ENCODE measurements around the gene CTNNBL1. TPM values are rescaled to one million over a fixed set of nuclear protein-coding genes. Genes with fewer than 3 reads are reported as not detected.

Gene CTNNBL1
- total RNA-seq, 2 donors from 2014 or later, result 29.9 to 39.9 TPM

DNA sequence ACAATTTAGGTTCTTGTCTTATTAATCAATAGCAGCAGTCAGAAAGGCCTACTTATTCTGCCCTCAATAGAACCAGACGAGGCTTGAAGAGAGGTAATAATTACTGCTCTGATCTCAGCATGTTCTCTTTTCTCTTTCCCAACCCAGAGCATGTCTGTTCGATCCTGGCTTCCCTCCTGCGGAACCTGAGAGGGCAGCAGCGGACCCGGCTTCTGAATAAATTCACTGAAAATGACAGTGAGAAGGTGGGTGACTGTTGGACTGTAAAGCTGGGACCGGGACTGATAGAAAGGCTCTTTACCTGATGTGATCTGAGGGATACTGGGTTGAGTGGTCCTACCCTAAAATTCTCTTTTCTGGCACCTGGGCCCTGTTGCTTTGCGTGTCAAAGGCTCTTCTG, 146.1 kb downstream of the CTNNBL1 start:
- Histone ChIP-seq H3K4me3 (no peak overlapping the region), H3K36me3 (peaks cover 19% of the 10 kb centered on the region), H3K4me1 (peaks cover 0 to 8% of the 10 kb centered on the region in 2 donors), H3K9me3 (no peaks in the 10 kb centered on the region), H3K27ac (no peak overlapping the region), H3K27me3 (no peaks in the 10 kb centered on the region)
- TF ChIP-seq, protein P1, sequence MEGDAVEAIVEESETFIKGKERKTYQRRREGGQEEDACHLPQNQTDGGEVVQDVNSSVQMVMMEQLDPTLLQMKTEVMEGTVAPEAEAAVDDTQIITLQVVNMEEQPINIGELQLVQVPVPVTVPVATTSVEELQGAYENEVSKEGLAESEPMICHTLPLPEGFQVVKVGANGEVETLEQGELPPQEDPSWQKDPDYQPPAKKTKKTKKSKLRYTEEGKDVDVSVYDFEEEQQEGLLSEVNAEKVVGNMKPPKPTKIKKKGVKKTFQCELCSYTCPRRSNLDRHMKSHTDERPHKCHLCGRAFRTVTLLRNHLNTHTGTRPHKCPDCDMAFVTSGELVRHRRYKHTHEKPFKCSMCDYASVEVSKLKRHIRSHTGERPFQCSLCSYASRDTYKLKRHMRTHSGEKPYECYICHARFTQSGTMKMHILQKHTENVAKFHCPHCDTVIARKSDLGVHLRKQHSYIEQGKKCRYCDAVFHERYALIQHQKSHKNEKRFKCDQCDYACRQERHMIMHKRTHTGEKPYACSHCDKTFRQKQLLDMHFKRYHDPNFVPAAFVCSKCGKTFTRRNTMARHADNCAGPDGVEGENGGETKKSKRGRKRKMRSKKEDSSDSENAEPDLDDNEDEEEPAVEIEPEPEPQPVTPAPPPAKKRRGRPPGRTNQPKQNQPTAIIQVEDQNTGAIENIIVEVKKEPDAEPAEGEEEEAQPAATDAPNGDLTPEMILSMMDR (IDR thresholded peaks at IDR 0.05), result no peak
- DNase-seq (ENCODE audit: low spot score), result no peak

DNA sequence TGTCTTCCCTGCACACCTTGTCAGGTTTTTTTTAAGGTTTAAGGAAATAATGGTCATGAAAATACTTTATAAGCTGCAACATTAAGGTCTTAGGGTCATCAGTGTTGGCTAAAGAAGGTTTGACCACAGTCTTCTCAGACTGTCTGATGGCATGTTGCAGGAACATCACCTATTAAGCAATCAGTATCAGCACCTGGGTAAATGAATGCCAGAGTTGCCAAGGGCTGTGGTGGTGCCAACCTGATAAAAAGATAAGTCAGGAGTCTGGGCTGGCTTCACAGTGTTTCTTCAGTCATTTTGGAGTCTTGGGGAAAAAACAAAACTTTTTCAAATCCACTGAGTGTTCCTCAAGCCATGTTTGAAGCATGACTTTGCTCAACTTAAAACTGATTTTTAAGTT, 147.6 kb downstream of the CTNNBL1 start:
- H3K9me3 ChIP-seq, result no peaks in the 10 kb centered on the region
- H3K4me1 ChIP-seq, result peaks cover 0 to 14% of the 10 kb centered on the region in 2 donors
- H3K36me3 ChIP-seq, result peaks cover 19% of the 10 kb centered on the region
- TF ChIP-seq, protein P1 (IDR thresholded peaks at IDR 0.05), result no peak
- H3K4me3 ChIP-seq, result no peak overlapping the region
- no peak for DNase-seq (ENCODE audit: low spot score)
- no peaks in the 10 kb centered on the region for H3K27me3 ChIP-seq
- no peak overlapping the region for H3K27ac ChIP-seq

DNA sequence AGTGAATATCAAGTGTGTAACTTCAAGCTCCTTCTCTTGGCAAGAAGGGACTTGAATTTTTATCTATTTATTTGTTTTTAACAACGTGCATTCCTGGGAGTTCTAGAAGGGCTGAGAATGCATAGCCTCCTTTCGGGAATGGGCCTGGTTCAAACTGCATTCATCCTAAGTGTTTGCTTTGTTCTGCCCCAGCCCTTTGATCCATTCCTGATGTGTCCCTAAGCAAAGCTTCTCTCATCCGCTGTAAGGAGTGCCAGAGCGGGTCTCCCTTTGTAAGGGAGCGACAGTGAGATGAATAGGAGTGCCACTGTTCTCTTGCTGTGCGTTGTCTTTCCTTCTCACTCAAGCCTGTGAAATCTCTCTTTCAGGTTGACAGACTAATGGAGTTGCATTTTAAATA, 148.1 kb downstream of the CTNNBL1 start:
- no peak overlapping the region for H3K4me3 ChIP-seq
- no peaks in the 10 kb centered on the region for H3K27me3 ChIP-seq
- H3K9me3 ChIP-seq, result no peaks in the 10 kb centered on the region
- no peak for DNase-seq (ENCODE audit: low spot score)
- TF ChIP-seq, protein P1 (IDR thresholded peaks at IDR 0.05), result no peak
- H3K36me3 ChIP-seq, result peaks cover 19% of the 10 kb centered on the region
- H3K4me1 ChIP-seq, result peaks cover 0 to 13% of the 10 kb centered on the region in 2 donors
- no peak overlapping the region for H3K27ac ChIP-seq

DNA sequence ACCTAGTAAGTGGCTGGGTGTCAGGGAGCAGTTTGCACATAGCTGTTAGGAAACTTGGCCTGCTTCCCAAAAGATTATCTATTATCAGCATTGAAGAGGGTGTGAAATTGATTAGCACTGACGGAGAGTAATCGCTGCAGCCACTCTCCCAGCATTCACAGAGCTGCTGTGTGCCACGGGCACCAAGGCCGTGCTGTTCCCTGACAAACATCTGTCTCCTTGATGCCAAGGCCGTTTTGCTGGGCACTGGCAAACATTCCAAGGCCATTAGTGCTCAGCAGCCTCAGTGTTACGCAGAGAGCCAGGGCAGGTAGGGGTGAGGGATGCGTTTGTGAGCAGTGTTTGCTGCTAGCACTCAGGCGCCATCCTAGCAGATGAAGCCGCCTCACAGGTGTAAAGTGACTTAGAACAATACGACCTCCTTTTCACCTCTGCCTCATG, 151.4 kb downstream of the CTNNBL1 start:
- H3K4me3 ChIP-seq, result no peak overlapping the region
- H3K27me3 ChIP-seq, result no peaks in the 10 kb centered on the region
- H3K9me3 ChIP-seq, result no peaks in the 10 kb centered on the region
- peaks cover 19% of the 10 kb centered on the region for H3K36me3 ChIP-seq
- no peak for DNase-seq (ENCODE audit: low spot score)
- TF ChIP-seq, protein P1 (IDR thresholded peaks at IDR 0.05), result no peak
- H3K4me1 ChIP-seq, result peaks cover 0 to 11% of the 10 kb centered on the region in 2 donors
- H3K27ac ChIP-seq, result peak overlapping the region; percentile 9 to 54

DNA sequence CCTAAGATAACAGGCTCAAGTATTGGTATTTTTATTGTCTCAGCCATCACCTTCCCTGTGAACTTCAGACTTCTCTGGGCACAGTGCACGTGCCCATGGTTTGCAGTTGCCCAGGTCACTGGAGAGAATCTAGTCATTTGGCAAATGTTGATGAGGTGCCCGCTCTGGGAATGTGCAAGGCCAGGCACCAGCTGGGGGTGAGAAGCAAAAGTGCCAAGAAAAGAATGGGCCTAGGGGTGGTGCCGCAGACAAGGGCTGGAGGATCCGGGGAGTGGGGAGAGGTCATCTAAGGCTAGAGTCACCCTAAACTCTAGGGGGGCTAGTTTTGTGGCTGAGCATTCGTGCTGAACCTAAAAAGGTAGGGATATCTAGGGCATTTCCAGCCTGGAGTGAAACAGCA, 152.0 kb downstream of the CTNNBL1 start:
- no peaks in the 10 kb centered on the region for H3K27me3 ChIP-seq
- H3K9me3 ChIP-seq, result no peaks in the 10 kb centered on the region
- peaks cover 0 to 11% of the 10 kb centered on the region in 2 donors for H3K4me1 ChIP-seq
- DNase-seq (ENCODE audit: low spot score), result no peak
- H3K27ac ChIP-seq, result peak overlapping the region in 1 of 2 donors; percentile 54
- no peak overlapping the region for H3K4me3 ChIP-seq
- TF ChIP-seq, protein P1 (IDR thresholded peaks at IDR 0.05), result no peak
- peaks cover 19% of the 10 kb centered on the region for H3K36me3 ChIP-seq

DNA sequence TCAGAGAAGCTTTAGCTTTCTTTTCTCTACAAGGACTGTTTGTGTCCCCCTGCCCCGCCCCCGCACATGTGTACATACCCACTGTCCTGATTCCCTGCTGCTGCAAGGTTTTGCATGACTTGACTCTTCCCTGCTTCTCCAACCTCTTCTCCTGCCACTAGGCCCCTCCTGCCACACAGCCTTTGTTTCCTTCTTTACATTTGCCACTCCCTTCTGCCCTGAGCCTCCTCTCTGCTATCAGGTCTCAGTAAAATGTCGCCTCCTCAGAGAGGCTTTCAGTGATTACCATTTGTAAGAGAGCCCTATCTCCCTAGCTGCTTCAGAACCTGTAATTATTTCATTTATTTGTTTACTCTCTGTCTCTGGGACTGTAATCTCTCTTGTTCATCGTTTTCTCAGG, 152.7 kb downstream of the CTNNBL1 start:
- H3K4me3 ChIP-seq, result no peak overlapping the region
- TF ChIP-seq, protein P1 (IDR thresholded peaks at IDR 0.05), result no peak
- no peaks in the 10 kb centered on the region for H3K9me3 ChIP-seq
- H3K4me1 ChIP-seq, result peaks cover 0 to 11% of the 10 kb centered on the region in 2 donors
- H3K27me3 ChIP-seq, result no peaks in the 10 kb centered on the region
- peaks cover 19% of the 10 kb centered on the region for H3K36me3 ChIP-seq
- no peak for DNase-seq (ENCODE audit: low spot score)
- no peak overlapping the region for H3K27ac ChIP-seq

Data from right atrium auricular region (tissue), 2 donors.